HG03097 (cell line): ENCODE data around the gene HRC.
"Not testable (repeated sequence)": the region's sequence is repeated elsewhere in the genome, so short reads cannot be mapped to it uniquely, and the experiment has no call there.

Source experiments
- ATAC-seq: cut with Tn5 transposase; IDR thresholded peaks from one replicate; pipeline ENCODE4 v1.9.1; 2021; ENCODE audit not compliant: unreplicated experiment, low FRiP score

The HRC gene

DNA sequence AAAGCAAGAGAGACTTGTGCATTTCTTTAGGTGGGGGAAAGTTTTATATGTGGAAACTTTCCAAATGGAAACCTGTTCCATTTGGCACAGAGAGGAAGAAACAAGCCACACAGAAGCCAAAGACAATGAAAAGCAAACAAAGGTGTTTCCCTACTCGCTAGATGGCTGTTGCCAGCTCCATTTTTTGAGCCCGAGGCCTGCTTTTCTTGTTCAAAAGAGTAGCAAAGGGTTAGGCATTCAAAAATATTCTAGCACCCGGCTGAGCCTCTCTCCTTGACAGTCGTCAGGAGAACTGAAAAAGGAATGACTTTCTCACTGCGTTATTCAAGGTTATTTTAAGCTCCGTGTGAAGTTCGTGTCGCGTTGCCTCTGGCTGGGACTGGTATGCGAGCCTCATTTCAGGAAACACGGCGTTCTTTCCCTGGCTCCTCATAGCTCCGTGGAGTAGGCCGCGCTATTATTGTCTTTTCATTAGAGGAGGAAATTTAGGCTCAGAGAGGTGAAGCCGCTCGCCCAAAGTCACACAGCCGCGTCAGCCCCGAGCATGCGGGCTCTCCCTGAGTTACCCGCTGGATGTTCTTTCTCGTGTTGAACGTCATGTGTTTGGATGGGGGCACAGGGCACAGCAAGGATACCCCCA is 10.0 kb upstream of the HRC start:
- ATAC-seq, result no peak

DNA sequence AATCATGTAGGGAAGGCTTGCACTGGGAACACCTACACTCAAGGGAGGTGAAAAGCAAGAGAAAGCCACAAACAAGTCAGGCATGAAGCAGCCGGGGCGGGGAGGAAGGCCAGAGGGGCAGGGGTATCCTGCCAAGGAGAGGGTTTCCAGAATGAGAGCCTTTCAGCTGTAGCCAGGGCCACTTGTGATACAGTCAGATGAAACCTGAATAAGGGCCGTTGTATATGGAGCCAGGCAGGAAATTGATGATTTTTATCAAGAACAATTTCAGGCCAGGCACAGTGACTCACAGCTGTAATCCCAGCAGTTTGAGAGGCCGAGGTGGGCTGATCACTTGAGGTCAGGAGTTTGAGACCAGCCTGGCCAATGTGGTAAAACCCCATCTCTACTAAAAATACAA is 6.8 kb upstream of the HRC start:
- no peak for ATAC-seq

DNA sequence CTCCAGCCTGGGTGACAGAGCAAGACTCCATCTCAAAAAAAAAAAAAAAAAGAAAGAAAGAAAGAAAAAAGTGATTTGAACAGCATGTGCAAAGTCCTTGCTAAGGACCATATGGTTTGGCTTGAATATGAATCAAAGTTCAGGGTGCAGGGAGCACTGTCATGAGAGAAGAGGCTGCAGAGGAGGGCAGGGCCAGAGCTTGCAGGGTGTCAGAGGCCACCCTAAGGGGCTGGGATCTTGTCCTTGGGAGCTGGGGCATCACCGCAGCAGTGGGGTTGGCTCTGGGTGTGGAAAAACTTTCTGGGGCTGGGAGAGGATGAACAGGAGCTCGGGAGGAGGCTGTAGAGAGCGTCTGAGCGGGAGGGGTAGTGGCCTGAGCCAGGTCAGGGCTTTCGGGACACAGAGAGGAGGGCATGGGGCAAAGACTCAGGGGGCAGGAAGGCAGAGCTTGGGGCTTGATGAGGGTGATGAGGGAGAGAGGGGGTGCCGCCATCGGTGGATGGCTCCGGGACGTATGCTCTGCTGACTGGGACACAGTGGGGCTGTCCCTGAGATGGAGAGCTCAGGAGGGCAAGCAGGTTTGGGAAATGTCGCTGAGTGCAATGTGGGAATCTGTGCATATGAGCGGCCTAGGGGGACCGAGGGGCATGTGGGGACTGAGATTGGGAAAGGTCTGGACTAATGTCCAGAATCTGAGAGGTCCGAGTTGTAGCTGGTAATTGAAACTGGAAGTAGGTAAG is 5.4 kb upstream of the HRC start:
- no peak for ATAC-seq

DNA sequence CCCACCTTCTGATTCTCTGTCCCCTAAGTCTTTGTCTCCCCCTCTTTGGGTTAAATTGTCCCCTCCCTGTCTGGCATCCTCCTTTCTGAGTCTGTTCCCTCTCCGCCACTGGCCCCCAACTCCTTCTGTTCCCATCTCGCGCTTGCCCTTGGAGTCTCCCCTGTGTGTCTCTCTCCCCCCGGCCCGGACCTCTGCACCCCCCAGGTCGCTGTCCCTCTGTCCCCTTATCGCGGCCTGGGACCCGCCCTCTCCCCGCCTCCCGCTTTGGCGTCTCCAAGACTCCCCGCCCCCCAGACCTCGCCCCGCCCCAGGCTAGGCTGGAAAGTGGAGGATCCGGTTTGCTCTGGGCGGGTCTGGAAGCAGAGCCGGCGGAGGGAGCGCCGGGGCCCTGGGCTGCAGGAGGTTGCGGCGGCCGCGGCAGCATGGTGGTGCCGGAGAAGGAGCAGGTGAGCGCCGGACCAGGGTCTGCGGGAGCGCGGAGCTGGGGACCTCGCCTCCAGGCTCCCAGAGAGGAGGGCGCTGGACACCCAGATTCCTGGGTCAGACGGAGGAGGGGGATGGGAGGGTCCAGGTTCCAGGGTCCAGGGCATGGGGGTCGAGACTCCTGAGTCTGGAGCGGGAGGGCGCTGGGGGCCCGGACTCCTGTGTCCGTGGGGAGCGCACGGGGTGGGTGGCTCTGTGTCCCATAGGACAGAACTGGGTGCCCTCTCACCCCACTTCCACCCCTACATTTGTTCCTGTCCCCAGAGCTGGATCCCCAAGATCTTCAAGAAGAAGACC is 2.4 kb upstream of the HRC start, which contains the start of gene TRPM4:
TSS of gene TRPM4 (plus strand) at position 348 of the 780 bp plus-strand sequence. CDS start at position 423, 75 bp downstream.
- ATAC-seq, result no peak

DNA sequence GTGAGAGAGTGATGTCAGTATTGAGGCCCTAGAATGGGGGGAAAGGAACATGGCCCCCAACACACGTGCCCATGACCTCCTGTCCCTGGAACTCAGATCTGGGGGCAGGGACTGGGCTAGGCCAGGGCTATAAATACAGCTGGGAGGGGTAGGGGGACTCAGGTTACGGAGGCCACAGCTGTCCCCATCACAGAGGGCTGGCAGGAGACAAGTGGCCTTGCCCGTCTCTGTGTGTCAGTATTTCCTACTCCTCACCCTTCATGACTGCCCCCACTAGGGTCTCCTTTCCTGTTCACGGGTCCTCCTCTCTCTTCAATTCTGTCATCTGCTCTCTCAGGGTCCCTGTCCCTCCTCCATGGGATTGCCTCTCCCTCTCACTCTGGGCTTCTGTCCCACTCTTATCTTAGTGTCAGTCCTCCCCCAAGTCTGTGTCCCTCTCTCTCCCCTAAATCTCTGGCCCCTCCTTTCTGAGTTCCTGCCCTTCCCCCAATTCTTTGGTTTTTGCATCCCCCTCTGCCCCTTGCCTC is 687 bp upstream of the HRC start:
- no peak for ATAC-seq

DNA sequence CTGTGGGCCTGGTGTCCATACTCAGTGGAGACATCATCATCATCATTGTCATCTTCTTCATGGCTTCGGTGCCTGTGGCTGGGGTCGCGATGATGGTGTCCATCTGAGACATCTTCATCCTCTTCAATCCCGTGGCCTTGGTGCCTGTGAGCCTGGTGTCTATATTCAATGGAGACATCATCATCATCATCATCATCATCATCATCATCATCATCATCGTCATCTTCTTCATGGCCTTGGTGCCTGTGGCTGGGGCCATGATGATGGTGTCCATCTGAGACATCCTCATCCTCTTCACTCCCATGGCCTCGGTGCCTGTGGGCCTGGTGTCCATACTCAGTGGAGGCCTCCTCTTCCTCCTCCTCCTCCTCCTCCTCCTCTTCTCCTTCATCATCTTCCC is 917 bp downstream of the HRC start:
- no peak for ATAC-seq

DNA sequence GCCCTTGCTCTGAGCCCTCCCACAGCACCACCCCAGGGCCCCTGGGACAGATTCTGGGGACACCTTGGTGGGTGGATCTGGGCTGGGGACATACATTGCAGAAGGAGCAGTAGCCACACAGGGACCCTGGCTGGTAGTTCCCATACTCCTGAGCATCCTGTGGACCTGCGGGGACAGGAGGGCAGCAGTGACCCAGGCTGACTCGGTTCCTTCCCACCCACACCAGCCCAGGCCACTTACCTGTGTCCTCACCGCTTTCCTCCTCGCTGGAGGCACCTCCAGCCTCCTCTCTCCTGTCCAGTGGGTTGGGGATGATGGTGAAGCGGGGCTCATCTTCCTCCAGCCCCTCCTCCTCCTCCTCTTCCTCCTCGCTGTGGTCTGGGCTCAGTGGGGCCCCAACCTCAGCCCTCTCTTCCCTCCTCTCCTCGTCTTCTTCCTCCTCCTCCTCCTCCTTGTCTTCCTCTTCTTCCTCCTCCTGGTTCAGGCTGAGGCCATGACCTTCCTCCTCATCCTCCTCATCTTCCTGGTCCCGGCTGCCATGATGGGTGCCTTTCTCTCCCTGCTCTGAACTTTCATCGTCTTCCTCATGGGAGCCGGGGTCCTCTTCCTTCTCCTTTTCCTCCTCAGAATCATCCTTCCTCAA is 1.9 kb downstream of the HRC start:
- ATAC-seq, result no peak

DNA sequence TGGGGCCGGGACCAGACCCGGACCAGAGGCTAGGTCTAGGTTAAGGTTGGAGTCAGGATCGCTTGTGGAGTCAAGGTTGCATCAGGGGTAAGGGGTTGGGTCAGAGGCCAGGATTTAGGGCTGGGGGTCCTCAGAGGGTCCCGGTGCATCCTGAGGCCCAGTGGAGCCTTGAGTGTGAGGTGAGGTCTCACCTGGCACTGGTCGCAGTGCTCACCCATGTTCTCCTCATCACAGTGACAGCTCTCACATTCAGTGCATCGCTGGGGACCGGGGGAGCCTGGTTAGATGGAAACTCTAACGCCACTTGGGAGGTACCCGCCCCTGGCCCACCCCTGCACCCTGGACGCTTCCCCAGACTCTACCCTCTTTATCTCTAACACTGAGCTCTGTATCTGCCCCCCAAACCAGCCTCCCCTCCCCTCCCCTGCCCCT is 3.1 kb downstream of the HRC start:
- no peak for ATAC-seq

DNA sequence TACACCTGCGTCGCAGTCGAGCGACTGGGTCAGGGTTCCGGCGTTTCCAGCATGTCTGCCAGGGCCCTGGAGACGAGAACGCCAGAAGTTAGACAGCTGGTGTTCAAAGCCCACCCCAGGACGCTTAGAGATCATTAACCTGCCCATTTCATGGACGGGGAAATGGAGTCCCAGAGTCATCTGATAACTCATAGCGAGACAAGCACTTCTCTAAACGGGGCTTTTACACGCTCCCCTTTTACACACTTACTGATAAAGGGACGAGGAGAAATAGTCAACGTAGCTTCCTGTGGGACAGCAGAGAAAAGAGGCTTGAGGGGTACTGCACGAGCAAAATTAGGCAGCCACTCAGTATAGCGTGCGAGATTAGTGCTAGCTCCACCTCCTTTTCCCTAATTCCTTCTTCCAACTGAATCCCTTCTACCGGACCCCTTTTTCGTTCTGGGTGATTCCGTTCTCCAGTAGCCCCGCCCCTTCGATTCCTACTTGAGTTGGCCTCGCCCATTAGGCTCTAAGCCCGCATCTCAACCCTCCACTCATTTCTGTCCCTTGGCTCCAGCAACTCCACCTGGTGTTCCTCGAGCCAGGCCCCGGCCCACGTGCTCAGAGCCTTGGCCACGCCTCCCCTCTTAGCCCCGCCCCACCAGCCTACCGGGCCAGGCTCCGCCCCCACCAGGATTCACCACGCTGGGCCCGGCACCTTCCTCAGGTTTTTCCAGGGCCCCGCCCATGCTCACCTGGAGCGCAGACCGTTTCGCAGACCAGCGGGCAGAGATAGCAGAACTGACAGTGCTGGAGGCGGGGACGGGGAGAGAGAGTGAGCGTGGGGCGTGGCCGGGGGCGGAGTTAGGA is 3.7 kb downstream of the HRC start:
- ATAC-seq, result no peak

DNA sequence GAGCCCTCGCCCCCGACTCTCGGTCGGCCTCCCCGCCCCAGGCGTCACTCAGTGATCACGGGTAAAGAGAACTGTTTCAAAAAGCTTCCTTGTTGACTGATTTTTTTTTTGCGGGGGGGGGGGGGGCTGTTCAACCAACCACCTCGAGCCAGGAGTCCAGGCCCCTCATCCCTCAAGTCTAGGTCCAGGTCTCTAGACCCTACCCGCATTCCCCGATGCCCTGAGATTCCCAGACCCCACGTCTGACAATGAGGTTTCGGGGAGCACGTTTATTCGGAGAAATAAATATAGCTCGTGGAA is 4.3 kb downstream of the HRC start:
- no peak for ATAC-seq

DNA sequence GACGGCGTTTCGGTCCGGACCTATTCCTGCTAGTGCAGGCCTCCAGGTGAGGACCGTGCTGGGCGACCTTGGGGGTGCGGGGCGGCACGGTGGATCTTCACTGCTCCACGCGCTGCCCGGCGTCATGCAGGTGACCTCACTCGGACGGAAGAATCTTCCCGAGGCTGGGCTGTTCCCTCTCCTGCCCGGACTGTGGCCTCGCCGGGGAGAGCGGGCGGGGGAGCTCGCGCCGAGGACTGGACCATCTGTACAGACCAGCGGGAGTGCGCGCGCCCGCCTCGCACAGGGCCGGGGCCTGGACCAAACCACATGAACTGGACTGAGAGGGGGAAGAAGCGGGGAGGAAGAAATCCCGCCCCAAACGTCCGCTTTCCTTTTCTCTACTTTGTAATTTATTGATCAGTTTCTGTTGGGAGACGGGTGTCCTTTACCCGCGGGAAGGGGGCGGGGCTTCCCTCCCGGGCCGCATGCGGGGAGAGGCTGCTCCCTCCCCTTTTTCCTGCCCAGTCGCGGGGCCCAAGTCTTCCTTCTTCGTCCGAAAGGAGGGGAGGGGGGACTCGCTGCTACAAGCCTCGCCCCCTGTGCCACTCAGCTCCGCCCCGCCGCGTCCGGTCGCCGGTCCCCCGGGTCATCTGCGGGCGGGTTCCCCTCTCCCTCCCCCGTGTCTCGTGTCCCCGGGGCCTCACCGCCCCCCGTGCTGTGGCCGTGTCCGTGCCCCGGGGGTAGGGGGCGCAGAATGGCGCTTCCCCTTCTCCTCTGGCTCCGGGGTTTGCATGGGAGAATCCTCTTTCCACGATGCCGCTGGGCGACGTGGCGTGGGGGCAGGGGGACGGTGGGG is 4.9 kb downstream of the HRC start:
- ATAC-seq, result no peak

DNA sequence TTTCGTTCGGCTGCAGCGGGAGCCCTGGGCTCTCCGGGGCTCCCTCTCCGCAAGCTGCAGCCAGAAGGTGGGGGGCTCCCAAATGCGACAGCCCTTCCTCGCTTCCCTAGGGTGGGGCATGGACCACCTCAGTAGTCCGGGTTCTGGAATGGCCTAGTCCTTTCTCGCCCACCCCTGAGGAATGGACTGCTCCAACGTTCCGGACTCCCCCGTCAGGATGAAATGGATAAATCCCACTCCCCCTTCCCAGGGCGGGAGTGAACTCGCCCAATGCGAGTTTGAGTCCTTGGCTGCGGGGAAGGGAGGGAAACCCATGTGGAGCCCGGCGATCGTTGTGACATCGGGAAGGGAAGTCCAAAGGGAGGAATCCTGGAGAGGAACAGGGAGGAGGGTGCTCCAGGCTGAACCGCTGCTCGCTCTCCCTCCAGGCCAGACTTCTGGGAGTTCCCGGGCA is 5.5 kb downstream of the HRC start:
- no peak for ATAC-seq

DNA sequence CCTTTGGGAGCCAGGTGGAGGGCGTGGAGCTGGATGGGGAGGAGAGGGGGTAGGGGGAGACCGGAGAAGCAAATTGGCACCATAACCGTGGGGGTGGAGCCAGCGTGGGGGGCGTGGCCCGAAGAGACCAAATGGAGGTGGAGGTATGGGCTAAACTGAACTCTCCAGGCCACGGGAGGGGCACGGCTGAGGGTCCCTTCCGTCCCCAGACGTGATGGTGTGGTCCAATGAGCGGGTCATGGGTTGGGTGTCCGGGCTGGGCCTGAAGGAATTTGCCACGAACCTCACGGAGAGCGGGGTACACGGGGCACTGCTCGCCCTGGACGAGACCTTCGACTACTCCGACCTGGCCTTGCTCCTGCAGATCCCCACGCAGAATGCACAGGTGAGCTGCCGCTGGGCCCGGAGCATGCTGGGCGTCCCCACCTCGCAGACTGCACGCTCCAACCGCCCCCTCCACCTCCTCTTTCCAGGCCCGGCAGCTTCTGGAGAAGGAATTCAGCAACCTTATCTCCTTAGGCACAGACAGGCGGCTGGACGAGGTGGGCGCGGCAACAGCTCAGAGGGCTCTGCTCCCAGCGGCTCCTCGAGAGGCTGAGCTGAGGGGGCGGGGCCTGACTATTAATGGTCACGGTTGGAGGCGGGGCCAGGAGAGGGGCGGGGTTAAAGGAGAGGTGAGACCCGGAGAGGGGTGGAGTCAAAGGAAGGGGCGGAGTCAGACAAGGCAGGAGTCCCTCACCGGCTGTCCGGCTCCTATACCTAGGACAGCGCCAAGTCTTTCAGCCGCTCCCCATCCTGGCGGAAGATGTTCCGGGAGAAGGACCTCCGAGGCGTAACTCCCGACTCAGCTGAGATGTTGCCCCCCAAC is 6.2 kb downstream of the HRC start:
- ATAC-seq, result no peak

DNA sequence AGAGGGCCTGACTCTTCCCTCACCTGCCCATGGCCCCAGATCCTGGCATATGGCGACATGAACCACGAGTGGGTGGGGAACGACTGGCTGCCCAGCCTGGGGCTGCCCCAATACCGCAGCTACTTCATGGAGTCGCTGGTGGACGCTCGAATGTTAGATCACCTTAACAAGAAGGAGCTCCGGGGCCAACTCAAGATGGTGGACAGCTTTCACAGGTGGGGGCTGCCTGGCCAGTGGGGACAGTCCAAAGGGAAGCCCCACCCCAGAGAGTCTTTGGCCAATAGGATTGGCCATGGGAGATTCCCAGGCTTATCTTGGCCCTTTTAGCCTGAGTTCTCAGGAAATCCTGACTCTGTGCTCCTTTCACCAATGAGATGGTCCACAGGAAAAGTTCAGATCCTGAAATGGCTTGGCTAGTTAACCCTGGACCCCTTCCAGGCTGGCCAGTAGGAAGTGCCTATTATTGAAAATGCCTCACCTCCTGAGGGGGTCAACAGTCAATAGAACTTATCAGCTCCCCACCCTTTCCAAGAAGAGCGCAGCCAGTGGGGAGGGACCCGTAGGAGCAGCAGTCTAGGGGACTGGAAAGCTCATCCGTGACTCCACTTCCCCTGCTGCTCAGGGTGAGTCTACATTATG is 7.0 kb downstream of the HRC start:
- no peak for ATAC-seq

DNA sequence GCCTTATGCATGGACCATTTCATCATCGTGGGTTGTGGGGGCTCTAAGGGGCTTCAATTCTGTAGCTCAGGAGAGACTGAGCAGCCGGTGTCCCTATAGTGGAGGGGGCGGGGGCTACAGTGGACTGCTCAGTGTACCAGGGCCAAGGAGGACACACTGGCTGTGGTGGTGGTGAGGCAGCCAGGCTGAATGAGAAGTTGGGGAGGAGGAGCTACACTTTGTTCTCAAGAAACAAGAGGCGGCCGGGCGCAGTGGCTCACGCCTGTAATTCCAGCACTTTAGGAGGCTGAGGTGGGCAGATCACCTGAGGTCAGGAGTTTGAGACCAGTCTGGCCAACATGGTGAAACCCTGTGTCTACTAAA is 8.8 kb downstream of the HRC start:
- not testable (repeated sequence) for ATAC-seq

DNA sequence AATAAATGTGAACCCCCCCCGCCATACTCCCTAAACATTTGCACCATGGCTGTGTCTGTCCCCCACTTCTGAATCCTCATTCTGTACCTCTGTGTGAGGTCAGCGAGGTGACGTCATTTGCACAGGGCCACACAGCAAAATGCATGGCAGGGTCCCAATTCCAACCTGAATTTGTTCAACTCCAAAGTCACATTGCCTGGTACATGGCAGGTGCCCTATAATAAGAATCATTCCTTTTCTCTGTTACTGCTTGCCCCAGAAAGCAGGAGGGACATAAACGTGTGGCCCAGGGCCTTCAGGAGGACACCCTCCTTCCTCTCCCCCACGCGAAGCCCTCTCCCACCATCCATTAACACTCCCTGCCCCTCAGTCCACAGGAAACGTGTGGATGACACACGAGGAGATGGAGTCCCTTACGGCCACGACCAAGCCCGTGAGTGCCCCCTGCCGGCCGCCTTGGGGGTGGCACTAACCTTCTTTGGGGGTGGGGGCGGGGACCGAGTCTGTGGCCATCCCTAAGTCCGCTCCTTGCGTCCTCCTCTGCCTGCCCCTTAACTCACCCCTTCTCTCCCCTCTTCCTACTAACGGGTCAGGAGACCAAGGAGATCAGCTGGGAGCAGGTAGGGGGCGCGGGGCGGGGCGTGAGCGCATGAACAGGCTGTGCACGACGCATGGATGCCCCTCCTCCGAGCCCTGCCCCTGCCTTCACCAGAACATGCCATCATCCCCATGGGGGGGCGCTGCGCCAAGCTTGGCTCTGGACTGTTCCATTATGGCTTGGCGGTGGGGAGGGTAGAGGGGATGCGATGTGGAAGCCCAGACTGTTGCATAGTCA is 9.4 kb downstream of the HRC start:
- no peak for ATAC-seq

DNA sequence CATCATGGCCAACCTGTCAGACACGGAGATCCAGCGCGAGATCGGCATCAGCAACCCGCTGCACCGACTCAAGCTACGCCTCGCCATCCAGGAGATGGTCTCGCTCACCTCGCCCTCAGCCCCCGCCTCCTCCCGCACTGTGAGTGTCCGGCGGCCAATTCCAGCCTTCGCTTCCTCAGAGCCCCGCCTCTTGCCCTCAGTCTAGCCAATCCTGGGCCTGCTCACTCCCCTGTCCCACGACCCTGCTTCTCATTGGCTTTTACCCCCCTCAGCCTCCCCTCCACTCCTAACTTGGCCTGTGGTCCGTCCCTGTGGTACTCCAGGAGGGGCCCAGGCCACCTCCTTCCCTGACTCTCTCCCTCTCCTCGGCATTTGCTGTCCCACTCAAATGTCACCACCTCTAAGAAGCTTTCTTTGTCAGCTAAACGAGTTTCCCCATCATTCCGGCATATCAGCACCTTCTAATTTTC is 12.3 kb downstream of the HRC start:
- ATAC-seq, result no peak
